Liver (tissue), 9 donors: Measurements from ENCODE around the gene TGFBR3. TPM values are rescaled to one million over a fixed set of nuclear protein-coding genes. Genes with fewer than 3 reads are reported as not detected.

Experiments
- DNase-seq: peaks from one replicate; pipeline ENCODE4 v3.0.0-alpha.2; 2017; ENCODE audit warnings: low spot score
- H3K27ac ChIP-seq, 2 donors: one replicate each; pipeline ENCODE4 v1.7.0; 2013; ENCODE audit warnings: inconsistent platforms in 2 of 2, low read length in 2 of 2, control low read depth in 1 of 2, low read depth in 1 of 2, mild to moderate bottlenecking in 1 of 2
- H3K27me3 ChIP-seq, 4 donors: one replicate each; pipeline versions ENCODE4 v1.6.1 to v1.7.0; 2013; ENCODE audit warnings: low read length in 3 of 4, inconsistent platforms in 1 of 4, mild to moderate bottlenecking in 1 of 4, moderate library complexity in 1 of 4; ENCODE audit not compliant: control insufficient read depth in 4 of 4, insufficient read depth in 4 of 4
- H3K36me3 ChIP-seq, 4 donors: one replicate each; pipeline versions ENCODE4 v1.6.1 to v1.7.0; 2013; ENCODE audit warnings: low read length in 3 of 4, mild to moderate bottlenecking in 3 of 4, low read depth in 1 of 4, moderate library complexity in 1 of 4; ENCODE audit not compliant: control insufficient read depth in 4 of 4, insufficient read depth in 3 of 4
- H3K4me1 ChIP-seq, 4 donors: one replicate each; pipeline versions ENCODE4 v1.6.1 to v1.7.0; 2013; ENCODE audit warnings: low read length in 3 of 4, mild to moderate bottlenecking in 3 of 4, moderate library complexity in 1 of 4; ENCODE audit not compliant: control insufficient read depth in 4 of 4, insufficient read depth in 4 of 4
- H3K4me3 ChIP-seq, 3 donors: one replicate each; pipeline versions ENCODE4 v1.6.1 to v1.7.0; 2013; ENCODE audit warnings: low read length in 3 of 3, control low read depth in 1 of 3, low read depth in 1 of 3, mild to moderate bottlenecking in 1 of 3
- H3K9ac ChIP-seq, 2 donors: one replicate each; pipeline ENCODE4 v1.7.0; 2013; ENCODE audit warnings: low read length in 2 of 2, mild to moderate bottlenecking in 2 of 2, moderate library complexity in 2 of 2, control low read depth in 1 of 2, low read depth in 1 of 2
- H3K9me3 ChIP-seq, 4 donors: one replicate each; pipeline versions ENCODE4 v1.6.1 to v1.7.0; 2013; ENCODE audit warnings: low read length in 3 of 4; ENCODE audit not compliant: control insufficient read depth in 4 of 4
- CTCF ChIP-seq: fragments of 150-350 bp; IDR thresholded peaks from 2 replicates; pipeline ENCODE4 v1.5.1; 2017; ENCODE audit warnings: improper control_type of control experiment, low read depth, low read length; ENCODE audit not compliant: missing input control
- FOXA2 ChIP-seq: IDR thresholded peaks from 2 replicates; pipeline ENCODE4 v1.6.1; 2016; ENCODE audit warnings: antibody characterized with exemption
- HNF4G ChIP-seq: IDR thresholded peaks from 2 replicates; pipeline ENCODE4 v1.6.1; 2016; ENCODE audit warnings: antibody characterized with exemption
- JUND ChIP-seq, 2 donors: IDR thresholded peaks; 2 replicates each; pipeline ENCODE4 v1.6.1; 2016; ENCODE audit warnings: antibody characterized with exemption in 2 of 2
- MAX ChIP-seq: IDR thresholded peaks from 2 replicates; pipeline ENCODE4 v1.6.1; 2016; ENCODE audit warnings: antibody characterized with exemption
- NR2F2 ChIP-seq: IDR thresholded peaks from 2 replicates; pipeline ENCODE4 v1.6.1; 2016; ENCODE audit warnings: antibody characterized with exemption
- RAD21 ChIP-seq, 2 donors: IDR thresholded peaks; 2 replicates each; pipeline ENCODE4 v1.6.1; 2016; ENCODE audit warnings: antibody characterized with exemption in 2 of 2, mild to moderate bottlenecking in 2 of 2
- SP1 ChIP-seq: IDR thresholded peaks from 2 replicates; pipeline ENCODE4 v1.6.1; 2018; ENCODE audit warnings: antibody characterized with exemption, mild to moderate bottlenecking
- YY1 ChIP-seq: IDR thresholded peaks from 2 replicates; pipeline ENCODE4 v1.6.1; 2016; ENCODE audit warnings: antibody characterized with exemption, mild to moderate bottlenecking
- ZBTB33 ChIP-seq: IDR thresholded peaks from 2 replicates; pipeline ENCODE4 v1.6.1; 2016; ENCODE audit warnings: antibody characterized with exemption
- WGBS: extraction: QIAGEN DNeasy Blood & Tissue Kit; methylation state at CpG from one replicate; pipeline ENCODE4 v1.1.7; 2013; 5-methylcytosine and 5-hydroxymethylcytosine counted together
- polyA plus RNA-seq, 2 donors: library from polyadenylated mRNA; stranded (reverse) in 1 of 2; unstranded in 1 of 2; fragments of 200-250 nt in 1 of 2; fragments of >200 nt in 1 of 2; fragmentation: Nextera tagmentation in 1 of 2; extraction: Ambion mirVana in 1 of 2; gene quantifications; one replicate each; pipeline versions ENCODE4 v1.2.1 to v1.2.3, GENCODE V29; 2013 to 2015
- total RNA-seq, 2 donors: library from RNA; depleted of rRNA; stranded (reverse); fragments of >200 nt; gene quantifications; one replicate each; pipeline ENCODE4 v1.2.3, GENCODE V29; 2014
- TF ChIP-seq, protein P1 (sequence below): IDR thresholded peaks from 2 replicates; pipeline ENCODE4 v1.6.1; 2016; ENCODE audit warnings: antibody characterized with exemption, mild to moderate bottlenecking
- TF ChIP-seq, protein P2 (sequence below): IDR thresholded peaks from 2 replicates; pipeline ENCODE4 v1.6.1; 2016; ENCODE audit warnings: antibody characterized with exemption
- donor health status: healthy.
- donor health status: healthy.
- donor health status: healthy.
- donor health status: healthy.
- donor health status: healthy.

TGFBR3 gene
- total and polyA plus RNA-seq, 4 donors = 6.1 to 19.3 (median 9.9) TPM

- TF ChIP-seq, protein P1, sequence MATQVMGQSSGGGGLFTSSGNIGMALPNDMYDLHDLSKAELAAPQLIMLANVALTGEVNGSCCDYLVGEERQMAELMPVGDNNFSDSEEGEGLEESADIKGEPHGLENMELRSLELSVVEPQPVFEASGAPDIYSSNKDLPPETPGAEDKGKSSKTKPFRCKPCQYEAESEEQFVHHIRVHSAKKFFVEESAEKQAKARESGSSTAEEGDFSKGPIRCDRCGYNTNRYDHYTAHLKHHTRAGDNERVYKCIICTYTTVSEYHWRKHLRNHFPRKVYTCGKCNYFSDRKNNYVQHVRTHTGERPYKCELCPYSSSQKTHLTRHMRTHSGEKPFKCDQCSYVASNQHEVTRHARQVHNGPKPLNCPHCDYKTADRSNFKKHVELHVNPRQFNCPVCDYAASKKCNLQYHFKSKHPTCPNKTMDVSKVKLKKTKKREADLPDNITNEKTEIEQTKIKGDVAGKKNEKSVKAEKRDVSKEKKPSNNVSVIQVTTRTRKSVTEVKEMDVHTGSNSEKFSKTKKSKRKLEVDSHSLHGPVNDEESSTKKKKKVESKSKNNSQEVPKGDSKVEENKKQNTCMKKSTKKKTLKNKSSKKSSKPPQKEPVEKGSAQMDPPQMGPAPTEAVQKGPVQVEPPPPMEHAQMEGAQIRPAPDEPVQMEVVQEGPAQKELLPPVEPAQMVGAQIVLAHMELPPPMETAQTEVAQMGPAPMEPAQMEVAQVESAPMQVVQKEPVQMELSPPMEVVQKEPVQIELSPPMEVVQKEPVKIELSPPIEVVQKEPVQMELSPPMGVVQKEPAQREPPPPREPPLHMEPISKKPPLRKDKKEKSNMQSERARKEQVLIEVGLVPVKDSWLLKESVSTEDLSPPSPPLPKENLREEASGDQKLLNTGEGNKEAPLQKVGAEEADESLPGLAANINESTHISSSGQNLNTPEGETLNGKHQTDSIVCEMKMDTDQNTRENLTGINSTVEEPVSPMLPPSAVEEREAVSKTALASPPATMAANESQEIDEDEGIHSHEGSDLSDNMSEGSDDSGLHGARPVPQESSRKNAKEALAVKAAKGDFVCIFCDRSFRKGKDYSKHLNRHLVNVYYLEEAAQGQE = peak; percentile 62
- TF ChIP-seq, protein P2, sequence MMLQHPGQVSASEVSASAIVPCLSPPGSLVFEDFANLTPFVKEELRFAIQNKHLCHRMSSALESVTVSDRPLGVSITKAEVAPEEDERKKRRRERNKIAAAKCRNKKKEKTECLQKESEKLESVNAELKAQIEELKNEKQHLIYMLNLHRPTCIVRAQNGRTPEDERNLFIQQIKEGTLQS = peak; percentile 9
- TF ChIP-seq CTCF (peak; percentile 54), FOXA2 (peak; percentile 18), YY1 (peak; percentile 52), RAD21 (IDR thresholded peaks at IDR 0.05) (peak; percentile 85 to 86)
Measured at GRCh38 chr1:91744953-91745639, 140.9 kb downstream of the TGFBR3 start (continued).

- 44% methylated on average over 4 of the region's 4 CpGs for WGBS
- H3K27me3 ChIP-seq = no peaks in the 10 kb centered on the region
- H3K9me3 ChIP-seq = no peaks in the 10 kb centered on the region
- H3K4me3 ChIP-seq = no peak overlapping the region
- H3K27ac ChIP-seq = peak overlapping the region in 1 of 2 donors; percentile 13
- no peak for DNase-seq
- peaks cover 2 to 32% (median 20%) of the 10 kb centered on the region in 4 donors for H3K4me1 ChIP-seq
- peaks cover 0 to 5% (median 2%) of the 10 kb centered on the region in 4 donors for H3K36me3 ChIP-seq
- TF ChIP-seq JUND (IDR thresholded peaks at IDR 0.05) (no peak), MAX (no peak), SP1 (no peak), ZBTB33 (no peak), YY1 (no peak), NR2F2 (no peak)
- H3K9ac ChIP-seq = no peak overlapping the region
Measured at GRCh38 chr1:91742848-91743292, 143.1 kb downstream of the TGFBR3 start.

DNA sequence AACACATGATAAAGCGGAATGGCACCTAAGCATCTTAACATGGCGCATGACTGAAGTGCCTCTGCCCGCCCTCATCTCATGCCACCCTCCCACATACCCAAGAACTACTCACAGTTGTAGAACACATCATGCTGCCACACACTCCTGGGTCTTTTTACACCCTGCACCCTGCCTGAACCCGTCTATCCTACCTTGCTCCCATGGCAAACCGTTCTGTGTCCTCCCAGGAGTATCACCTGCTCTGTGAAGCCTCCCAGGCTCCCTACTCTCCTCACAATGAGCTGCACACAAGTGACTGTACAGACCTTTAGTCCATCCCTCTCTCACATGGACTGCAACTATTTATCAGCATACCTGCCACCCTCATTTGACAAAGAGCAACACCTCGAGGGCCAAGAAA, 144.0 kb downstream of the TGFBR3 start:
- DNase-seq = no peak
- Histone ChIP-seq H3K9ac (no peak overlapping the region), H3K4me3 (no peak overlapping the region), H3K4me1 (peaks cover 2 to 36% (median 21%) of the 10 kb centered on the region in 4 donors), H3K27ac (no peak overlapping the region), H3K36me3 (peaks cover 0 to 5% (median 2%) of the 10 kb centered on the region in 4 donors), H3K9me3 (no peaks in the 10 kb centered on the region), H3K27me3 (no peaks in the 10 kb centered on the region)
- TF ChIP-seq HNF4G = no peak
- no peak for TF ChIP-seq ZBTB33
- no peak for TF ChIP-seq JUND (IDR thresholded peaks at IDR 0.05)
- 97% methylated on average over 6 of the region's 6 CpGs for WGBS
